Neutrophil (primary cell): ENCODE data around the gene TTLL12.

Experiments
- H3K27ac ChIP-seq: fragments of 200-600 bp; sonication (generic); 2 replicates; pipeline ENCODE4 v1.5.1; 2016; ENCODE audit warnings: mild to moderate bottlenecking, moderate library complexity
- H3K27me3 ChIP-seq: fragments of 200-600 bp; sonication (generic); 2 replicates; pipeline ENCODE4 v1.6.0; 2016; ENCODE audit warnings: mild to moderate bottlenecking
- H3K36me3 ChIP-seq: fragments of 200-600 bp; sonication (generic); 2 replicates; pipeline ENCODE4 v1.5.1; 2017
- H3K4me1 ChIP-seq, 2 experiments: fragments of 200-600 bp in 1 of 2; sonication (generic) in 1 of 2; 1 replicate in 1 of 2; 2 replicates in 1 of 2; pipeline versions ENCODE4 v1.5.1 to v1.6.1; 2013 to 2016; ENCODE audit warnings: low read depth in 1 of 2, low read length in 1 of 2, mild to moderate bottlenecking in 1 of 2, moderate library complexity in 1 of 2; ENCODE audit not compliant: control insufficient read depth in 1 of 2, insufficient read depth in 1 of 2
- H3K4me3 ChIP-seq, 2 experiments: fragments of 200-600 bp in 1 of 2; sonication (generic) in 1 of 2; 1 replicate in 1 of 2; 2 replicates in 1 of 2; pipeline ENCODE4 v1.5.1; 2013 to 2016; ENCODE audit warnings: low read depth in 1 of 2, low read length in 1 of 2, mild to moderate bottlenecking in 1 of 2, moderate library complexity in 1 of 2
- H3K9me3 ChIP-seq: fragments of 200-600 bp; sonication (generic); 2 replicates; pipeline ENCODE4 v1.5.1; 2016
- TF ChIP-seq, protein P1 (sequence below): fragments of 200-600 bp; sonication (generic); IDR thresholded peaks from 2 replicates; pipeline ENCODE4 v1.5.1; 2016; ENCODE audit warnings: antibody characterized with exemption

The TTLL12 gene

DNA sequence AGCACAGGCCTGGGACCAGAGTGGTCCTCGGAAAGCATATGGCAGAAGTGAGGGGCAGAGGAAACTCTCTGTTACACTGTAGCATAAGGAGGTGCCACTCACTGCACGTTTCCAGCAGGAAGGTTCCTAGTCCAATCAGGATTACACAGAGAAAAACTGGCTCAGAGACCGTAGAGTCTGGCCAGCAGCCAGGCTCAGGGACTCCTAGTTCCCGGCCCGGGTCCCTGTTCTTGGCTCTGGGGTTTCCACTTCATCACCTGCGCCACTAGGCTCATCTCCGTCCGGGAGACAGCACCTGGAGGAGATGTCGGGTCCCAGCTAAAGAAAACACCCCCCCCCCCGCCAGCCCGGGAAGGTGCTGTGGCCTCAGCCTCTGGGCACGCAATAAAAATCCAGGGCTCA, 1.1 kb downstream of the TTLL12 start:
- Histone ChIP-seq H3K4me1 (peaks cover 39 to 42% of the 10 kb centered on the region in 2 experiments), H3K4me3 (peak overlapping the region; percentile 66 to 74), H3K36me3 (peaks cover 20% of the 10 kb centered on the region), H3K9me3 (no peaks in the 10 kb centered on the region), H3K27ac (no peak overlapping the region), H3K27me3 (no peaks in the 10 kb centered on the region)
- TF ChIP-seq, protein P1, sequence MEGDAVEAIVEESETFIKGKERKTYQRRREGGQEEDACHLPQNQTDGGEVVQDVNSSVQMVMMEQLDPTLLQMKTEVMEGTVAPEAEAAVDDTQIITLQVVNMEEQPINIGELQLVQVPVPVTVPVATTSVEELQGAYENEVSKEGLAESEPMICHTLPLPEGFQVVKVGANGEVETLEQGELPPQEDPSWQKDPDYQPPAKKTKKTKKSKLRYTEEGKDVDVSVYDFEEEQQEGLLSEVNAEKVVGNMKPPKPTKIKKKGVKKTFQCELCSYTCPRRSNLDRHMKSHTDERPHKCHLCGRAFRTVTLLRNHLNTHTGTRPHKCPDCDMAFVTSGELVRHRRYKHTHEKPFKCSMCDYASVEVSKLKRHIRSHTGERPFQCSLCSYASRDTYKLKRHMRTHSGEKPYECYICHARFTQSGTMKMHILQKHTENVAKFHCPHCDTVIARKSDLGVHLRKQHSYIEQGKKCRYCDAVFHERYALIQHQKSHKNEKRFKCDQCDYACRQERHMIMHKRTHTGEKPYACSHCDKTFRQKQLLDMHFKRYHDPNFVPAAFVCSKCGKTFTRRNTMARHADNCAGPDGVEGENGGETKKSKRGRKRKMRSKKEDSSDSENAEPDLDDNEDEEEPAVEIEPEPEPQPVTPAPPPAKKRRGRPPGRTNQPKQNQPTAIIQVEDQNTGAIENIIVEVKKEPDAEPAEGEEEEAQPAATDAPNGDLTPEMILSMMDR: no peak

DNA sequence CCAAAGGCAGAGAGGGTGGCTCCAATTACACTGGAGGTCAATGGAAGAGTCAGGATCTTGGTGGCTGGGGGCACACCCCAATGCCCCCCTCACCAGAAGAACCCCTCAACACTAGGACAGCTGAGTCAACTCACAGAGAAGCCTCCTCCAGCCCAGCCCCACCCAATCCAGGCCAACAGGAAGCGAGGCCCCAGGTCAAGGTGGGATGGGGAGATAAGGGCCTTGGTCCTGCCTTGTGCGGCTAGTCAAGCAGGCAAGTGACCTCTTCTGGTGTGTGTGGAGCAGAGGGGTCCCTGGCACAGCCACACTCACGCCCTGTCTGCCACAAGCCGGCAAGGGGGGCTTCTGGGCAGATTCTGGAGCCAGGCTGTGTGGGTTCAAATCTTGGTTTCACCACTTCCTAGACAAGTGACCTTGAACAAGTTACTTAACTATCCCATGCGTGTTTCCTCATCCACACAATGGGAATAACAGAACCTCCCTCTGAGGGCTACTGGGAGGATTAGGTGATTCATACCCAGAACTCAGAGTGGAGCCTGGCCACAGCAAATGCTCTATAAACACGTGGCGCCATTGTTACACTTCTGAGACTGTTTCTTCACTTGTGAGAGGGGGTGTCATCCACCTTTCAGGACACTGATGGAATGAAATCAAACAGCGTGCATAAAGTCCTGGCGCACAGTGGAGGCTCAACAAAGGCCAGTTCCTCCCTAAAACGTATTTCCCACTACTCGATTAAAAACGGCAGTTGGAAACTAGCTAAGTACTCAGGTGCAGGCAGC, 3.2 kb downstream of the TTLL12 start:
- Histone ChIP-seq H3K36me3 (peaks cover 42% of the 10 kb centered on the region), H3K4me1 (peaks cover 39 to 42% of the 10 kb centered on the region in 2 experiments), H3K27ac (peak overlapping the region; percentile 46), H3K9me3 (no peaks in the 10 kb centered on the region), H3K27me3 (no peaks in the 10 kb centered on the region), H3K4me3 (no peak overlapping the region)
- TF ChIP-seq, protein P1: no peak

DNA sequence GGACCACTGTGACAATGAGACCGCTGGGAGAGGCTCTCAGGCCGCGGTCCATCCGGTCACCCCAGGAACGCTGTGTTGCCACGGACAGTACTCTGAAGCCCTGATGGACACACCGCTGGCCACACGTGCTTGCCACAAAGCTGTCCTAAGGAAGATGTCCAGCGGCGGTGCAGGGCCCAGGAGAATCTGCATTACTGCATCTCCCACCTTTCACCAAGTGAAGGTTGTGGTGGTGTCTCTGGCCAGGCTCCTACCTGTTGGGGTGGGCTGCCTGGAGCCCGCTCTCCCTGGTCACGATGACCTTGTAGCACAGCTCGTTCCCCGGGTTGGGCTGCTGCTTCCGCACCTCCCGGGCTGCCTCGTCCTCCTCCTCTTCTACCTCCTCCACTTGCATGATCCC, 4.2 kb downstream of the TTLL12 start:
- TF ChIP-seq, protein P1: no peak
- no peaks in the 10 kb centered on the region for H3K27me3 ChIP-seq
- no peaks in the 10 kb centered on the region for H3K9me3 ChIP-seq
- no peak overlapping the region for H3K4me3 ChIP-seq
- peaks cover 48% of the 10 kb centered on the region for H3K36me3 ChIP-seq
- H3K4me1 ChIP-seq: peaks cover 34 to 38% of the 10 kb centered on the region in 2 experiments
- H3K27ac ChIP-seq: no peak overlapping the region

DNA sequence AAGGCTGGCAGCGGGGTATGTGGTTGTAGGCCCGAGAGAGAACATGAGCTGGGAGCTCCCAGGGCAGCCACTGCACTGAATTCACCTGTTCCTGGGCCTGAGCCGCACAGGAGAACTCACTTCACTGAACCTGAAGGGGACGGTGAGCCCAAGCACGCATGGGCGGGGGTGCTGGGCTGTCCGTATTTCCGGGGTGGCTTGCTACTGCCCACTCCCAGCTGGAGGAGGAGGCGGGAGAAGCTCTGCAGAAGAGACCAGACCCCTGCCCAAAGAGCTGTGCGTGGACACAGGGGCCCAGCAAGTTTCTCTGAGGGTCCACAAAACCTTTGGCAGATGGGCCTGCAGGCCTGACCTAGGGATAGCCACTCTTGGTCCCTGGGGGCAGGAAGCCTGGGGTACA, 4.8 kb downstream of the TTLL12 start:
- Histone ChIP-seq H3K4me3 (no peak overlapping the region), H3K4me1 (peaks cover 32 to 35% of the 10 kb centered on the region in 2 experiments), H3K36me3 (peaks cover 55% of the 10 kb centered on the region), H3K27ac (no peak overlapping the region), H3K27me3 (no peaks in the 10 kb centered on the region), H3K9me3 (no peaks in the 10 kb centered on the region)
- TF ChIP-seq, protein P1: no peak

DNA sequence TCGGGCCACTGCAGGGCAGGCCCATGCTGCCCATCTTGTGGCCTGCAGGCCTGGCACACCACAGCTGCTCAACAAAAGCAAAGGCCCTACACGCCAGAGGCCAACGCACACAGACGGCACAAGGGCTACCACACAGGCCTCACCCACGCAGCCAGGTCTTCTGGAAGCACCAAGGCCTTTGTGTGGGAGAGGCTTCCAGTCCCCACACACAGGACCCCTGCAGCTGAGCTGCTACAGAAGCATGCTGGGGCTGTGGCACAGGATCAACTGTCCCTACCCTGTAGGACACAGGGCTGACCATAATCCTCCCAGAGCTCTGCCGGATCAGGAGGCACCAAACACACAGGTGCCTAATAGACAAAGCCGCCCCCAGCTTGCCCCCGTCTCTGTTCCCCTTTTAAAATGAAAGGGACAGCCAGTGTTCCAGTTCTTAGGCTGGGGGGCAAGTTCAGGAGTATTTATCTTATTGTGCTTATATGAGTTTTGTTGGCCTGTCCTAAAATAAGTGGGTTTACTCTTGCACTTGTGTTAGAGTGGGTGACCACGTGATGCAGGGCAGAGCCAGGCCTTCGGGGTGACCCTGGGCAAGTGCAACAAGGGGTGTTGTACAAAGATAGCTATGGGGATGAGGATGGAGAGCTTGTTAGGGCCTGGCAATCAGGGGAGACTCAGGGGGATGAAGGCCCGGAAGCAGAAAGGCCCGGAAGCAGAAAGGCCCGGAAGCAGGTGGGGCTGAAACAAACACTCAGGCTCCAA, 5.4 kb downstream of the TTLL12 start:
- no peaks in the 10 kb centered on the region for H3K27me3 ChIP-seq
- TF ChIP-seq, protein P1: no peak
- peaks cover 59% of the 10 kb centered on the region for H3K36me3 ChIP-seq
- no peak overlapping the region for H3K27ac ChIP-seq
- H3K4me3 ChIP-seq: no peak overlapping the region
- H3K9me3 ChIP-seq: no peaks in the 10 kb centered on the region
- peaks cover 31 to 32% of the 10 kb centered on the region in 2 experiments for H3K4me1 ChIP-seq
